H9 (cell line): ENCODE data around the gene FOXC2. TPM values are rescaled to one million over a fixed set of nuclear protein-coding genes. Genes with fewer than 3 reads are reported as not detected.

Source experiments
- DNase-seq: peaks from one replicate; pipeline ENCODE4 v3.0.0-alpha.2; 2017
- H2AFZ ChIP-seq: one replicate; pipeline ENCODE4 v1.6.1; 2013; ENCODE audit warnings: mild to moderate bottlenecking, low read length, control low read depth, moderate library complexity
- H2AK5ac ChIP-seq: 2 replicates; pipeline ENCODE4 v1.6.1; 2013; ENCODE audit warnings: low read length, control low read depth, mixed read lengths; ENCODE audit not compliant: insufficient read length
- H2BK120ac ChIP-seq: one replicate; pipeline ENCODE4 v1.6.1; 2013; ENCODE audit warnings: low read depth, mild to moderate bottlenecking, low read length, control low read depth, inconsistent platforms; ENCODE audit not compliant: poor library complexity, severe bottlenecking
- H2BK12ac ChIP-seq: 2 replicates; pipeline ENCODE4 v1.6.1; 2013; ENCODE audit warnings: low read length, control low read depth, mixed read lengths, low read depth; ENCODE audit not compliant: insufficient read length
- H2BK15ac ChIP-seq: 2 replicates; pipeline ENCODE4 v1.6.1; 2013; ENCODE audit warnings: low read depth, low read length, control low read depth
- H2BK20ac ChIP-seq: one replicate; pipeline ENCODE4 v1.6.1; 2013; ENCODE audit warnings: low read depth, mild to moderate bottlenecking, low read length, control low read depth, inconsistent platforms; ENCODE audit not compliant: poor library complexity, severe bottlenecking
- H2BK5ac ChIP-seq: 2 replicates; pipeline ENCODE4 v1.6.1; 2013; ENCODE audit warnings: low read length, control low read depth, mixed read lengths; ENCODE audit not compliant: insufficient read length
- H3K14ac ChIP-seq: 2 replicates; pipeline ENCODE4 v1.6.1; 2013; ENCODE audit warnings: low read length, control low read depth; ENCODE audit not compliant: insufficient read depth
- H3K18ac ChIP-seq: 2 replicates; pipeline ENCODE4 v1.6.1; 2013; ENCODE audit warnings: low read depth, mild to moderate bottlenecking, mixed read lengths, low read length, control low read depth; ENCODE audit not compliant: insufficient read length
- H3K23ac ChIP-seq: 2 replicates; pipeline ENCODE4 v1.6.1; 2013; ENCODE audit warnings: low read length, control low read depth, mixed read lengths, low read depth; ENCODE audit not compliant: insufficient read length
- H3K23me2 ChIP-seq: 2 replicates; pipeline ENCODE4 v1.6.1; 2013; ENCODE audit warnings: low read depth, mild to moderate bottlenecking, mixed read lengths, low read length, control low read depth; ENCODE audit not compliant: insufficient read length, poor library complexity, severe bottlenecking
- H3K27ac ChIP-seq: 2 replicates; pipeline ENCODE4 v1.5.1; 2013; ENCODE audit warnings: low read length, control low read depth, mixed read lengths, low read depth; ENCODE audit not compliant: insufficient read length
- H3K27me3 ChIP-seq: 2 replicates; pipeline ENCODE4 v1.6.1; 2013; ENCODE audit warnings: low read length, control low read depth, inconsistent platforms; ENCODE audit not compliant: insufficient read depth
- H3K4ac ChIP-seq: 2 replicates; pipeline ENCODE4 v1.6.1; 2013; ENCODE audit warnings: low read depth, mild to moderate bottlenecking, control low read depth, inconsistent platforms, low read length, moderate library complexity
- H3K4me1 ChIP-seq: 2 replicates; pipeline ENCODE4 v1.6.1; 2013; ENCODE audit warnings: low read length, control low read depth, inconsistent platforms; ENCODE audit not compliant: insufficient read depth
- H3K4me2 ChIP-seq: 2 replicates; pipeline ENCODE4 v1.6.1; 2013; ENCODE audit warnings: low read length, control low read depth, mixed read lengths; ENCODE audit not compliant: insufficient read length, insufficient read depth
- H3K56ac ChIP-seq: 2 replicates; pipeline ENCODE4 v1.6.1; 2013; ENCODE audit warnings: low read depth, mild to moderate bottlenecking, mixed read lengths, low read length, control low read depth; ENCODE audit not compliant: insufficient read length
- H3K79me1 ChIP-seq: 2 replicates; pipeline ENCODE4 v1.6.1; 2013; ENCODE audit warnings: low read depth, mild to moderate bottlenecking, moderate library complexity, low read length, control low read depth, inconsistent platforms; ENCODE audit not compliant: insufficient read depth, poor library complexity, severe bottlenecking
- H3K79me2 ChIP-seq: 2 replicates; pipeline ENCODE4 v1.6.1; 2013; ENCODE audit warnings: low read length, control low read depth, inconsistent platforms; ENCODE audit not compliant: insufficient read depth
- H3K9ac ChIP-seq: 2 replicates; pipeline ENCODE4 v1.6.1; 2013; ENCODE audit warnings: low read length, control low read depth, mixed read lengths; ENCODE audit not compliant: insufficient read length; ENCODE audit errors: extremely low read depth
- H3K9me3 ChIP-seq: one replicate; pipeline ENCODE4 v1.6.1; 2013; ENCODE audit warnings: low read depth, low read length, inconsistent platforms; ENCODE audit not compliant: control insufficient read depth
- H3T11ph ChIP-seq: one replicate; pipeline ENCODE4 v1.6.1; 2013; ENCODE audit warnings: mild to moderate bottlenecking, low read length, control low read depth, inconsistent platforms
- H4K20me1 ChIP-seq: one replicate; pipeline ENCODE4 v1.6.1; 2013; ENCODE audit not compliant: control insufficient read depth, insufficient read length, insufficient read depth
- H4K5ac ChIP-seq: 2 replicates; pipeline ENCODE4 v1.6.1; 2013; ENCODE audit warnings: low read depth, mild to moderate bottlenecking, mixed read lengths, low read length, control low read depth; ENCODE audit not compliant: insufficient read length
- H4K8ac ChIP-seq: replicated peaks from 2 replicates; pipeline ENCODE4 v1.6.1; 2013; ENCODE audit warnings: low read length, control low read depth, mixed read lengths, low read depth; ENCODE audit not compliant: insufficient read length
- H4K91ac ChIP-seq: 2 replicates; pipeline ENCODE4 v1.6.1; 2013; ENCODE audit warnings: low read depth, mild to moderate bottlenecking, moderate library complexity, mixed read lengths, low read length, control low read depth; ENCODE audit not compliant: insufficient read length
- H3K27ac Mint-ChIP-seq, 3 experiments: 2 replicates in 2 of 3; 3 replicates in 1 of 3; pipeline ENCODE4 v1.8.0; 2020 to 2021; ENCODE audit warnings: mixed read lengths in 3 of 3, mild to moderate bottlenecking in 1 of 3, moderate library complexity in 1 of 3
- H3K27me3 Mint-ChIP-seq: 2 replicates; pipeline ENCODE4 v1.8.0; 2021; ENCODE audit warnings: low read depth, mild to moderate bottlenecking, moderate library complexity, mixed read lengths
- H3K36me3 Mint-ChIP-seq, 3 experiments: 2 replicates in 2 of 3; 3 replicates in 1 of 3; pipeline ENCODE4 v1.8.0; 2020 to 2021; ENCODE audit warnings: low read depth in 3 of 3, mixed read lengths in 3 of 3; ENCODE audit not compliant: insufficient read depth in 1 of 3
- H3K4me1 Mint-ChIP-seq, 2 experiments: 2 replicates each; pipeline ENCODE4 v1.8.0; 2020; ENCODE audit warnings: mixed read lengths in 2 of 2
- H3K4me3 Mint-ChIP-seq, 2 experiments: 2 replicates in 1 of 2; 3 replicates in 1 of 2; pipeline ENCODE4 v1.8.0; 2020 to 2021; ENCODE audit warnings: mild to moderate bottlenecking in 2 of 2, mixed read lengths in 2 of 2, moderate library complexity in 1 of 2
- H3K9me3 Mint-ChIP-seq, 2 experiments: 2 replicates in 1 of 2; 3 replicates in 1 of 2; pipeline ENCODE4 v1.8.0; 2020; ENCODE audit warnings: mild to moderate bottlenecking in 2 of 2, mixed read lengths in 2 of 2, moderate library complexity in 1 of 2
- WGBS: extraction: QIAGEN DNeasy Blood & Tissue Kit; methylation state at CpG from one replicate; pipeline ENCODE4 v1.1.7; 2013; ENCODE audit warnings: missing lambda C conversion rate, low lambda C conversion rate, mixed read lengths; ENCODE audit not compliant: insufficient read length; ENCODE audit errors: extremely low coverage; 5-methylcytosine and 5-hydroxymethylcytosine counted together
- total RNA-seq: library from RNA; stranded (reverse); gene quantifications from 2 replicates; pipeline ENCODE4 v1.2.1, GENCODE V29; 2021
- TF ChIP-seq, protein P1 (sequence below): fragments of 200-600 bp; sonication (generic); conservative IDR thresholded peaks from 3 replicates; pipeline ENCODE4 v1.8.0; 2021; ENCODE audit warnings: antibody characterized with exemption, mild to moderate bottlenecking

FOXC2 gene
- total RNA-seq, 1 experiment from 2014 or later: not detected

DNA sequence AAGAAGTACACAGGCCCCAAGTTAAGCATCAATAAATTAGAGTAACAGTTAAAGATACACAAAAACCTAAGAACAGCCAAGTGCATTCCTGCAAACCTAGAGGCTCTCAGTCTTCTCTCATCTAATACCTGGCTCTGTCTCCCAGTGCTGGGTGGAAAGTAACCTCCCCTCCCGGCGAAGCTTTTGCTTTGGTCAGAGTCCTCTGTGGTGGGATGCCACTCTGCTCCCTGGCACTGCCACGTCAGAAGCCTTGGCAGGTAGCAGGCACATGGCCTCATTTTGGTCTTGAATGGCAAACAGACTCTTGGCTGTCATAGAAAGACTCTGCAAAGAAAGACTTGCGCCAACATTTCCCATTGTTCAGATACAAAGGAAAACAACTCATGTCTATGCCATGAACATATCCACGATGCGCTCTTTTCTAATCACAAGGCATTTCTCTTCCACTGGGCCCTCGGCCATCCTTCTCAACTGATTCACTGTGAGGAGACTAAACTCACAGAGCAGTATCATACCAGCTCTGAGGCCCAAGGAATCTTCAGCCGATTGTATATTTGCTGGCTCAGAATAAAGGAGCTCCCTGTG is 32.8 kb upstream of the FOXC2 start:
- no peak for DNase-seq
- Histone ChIP-seq H4K20me1 (no peaks in the 10 kb centered on the region), H2BK20ac (no peak overlapping the region), H3K4ac (no peak overlapping the region), H3K4me1 (no peaks in the 10 kb centered on the region), H4K8ac (no peak overlapping the region), H3K18ac (no peak overlapping the region), H3K23ac (no peak overlapping the region), H3K79me1 (no peaks in the 10 kb centered on the region), H3K79me2 (no peaks in the 10 kb centered on the region), H3K27ac (no peak overlapping the region), H2BK5ac (no peak overlapping the region), H3K27me3 (no peaks in the 10 kb centered on the region), H2BK12ac (no peak overlapping the region), H3K14ac (no peak overlapping the region), H4K5ac (no peak overlapping the region), H3K9ac (no peak overlapping the region), H3K23me2 (no peaks in the 10 kb centered on the region), H2BK15ac (no peak overlapping the region), H3K9me3 (no peaks in the 10 kb centered on the region), H2BK120ac (no peak overlapping the region), H2AK5ac (no peak overlapping the region), H3K4me2 (no peak overlapping the region), H4K91ac (no peak overlapping the region), H3T11ph (no peak overlapping the region), H2AFZ (no peak overlapping the region), H3K56ac (no peak overlapping the region)
- 0 out of 4 replicates have a peak, but pooled peaks cover 0 to 3% of the 10 kb centered on the region in 2 experiments for H3K4me1 Mint-ChIP-seq
- no peak overlapping the region for H3K4me3 Mint-ChIP-seq
- TF ChIP-seq, protein P1, sequence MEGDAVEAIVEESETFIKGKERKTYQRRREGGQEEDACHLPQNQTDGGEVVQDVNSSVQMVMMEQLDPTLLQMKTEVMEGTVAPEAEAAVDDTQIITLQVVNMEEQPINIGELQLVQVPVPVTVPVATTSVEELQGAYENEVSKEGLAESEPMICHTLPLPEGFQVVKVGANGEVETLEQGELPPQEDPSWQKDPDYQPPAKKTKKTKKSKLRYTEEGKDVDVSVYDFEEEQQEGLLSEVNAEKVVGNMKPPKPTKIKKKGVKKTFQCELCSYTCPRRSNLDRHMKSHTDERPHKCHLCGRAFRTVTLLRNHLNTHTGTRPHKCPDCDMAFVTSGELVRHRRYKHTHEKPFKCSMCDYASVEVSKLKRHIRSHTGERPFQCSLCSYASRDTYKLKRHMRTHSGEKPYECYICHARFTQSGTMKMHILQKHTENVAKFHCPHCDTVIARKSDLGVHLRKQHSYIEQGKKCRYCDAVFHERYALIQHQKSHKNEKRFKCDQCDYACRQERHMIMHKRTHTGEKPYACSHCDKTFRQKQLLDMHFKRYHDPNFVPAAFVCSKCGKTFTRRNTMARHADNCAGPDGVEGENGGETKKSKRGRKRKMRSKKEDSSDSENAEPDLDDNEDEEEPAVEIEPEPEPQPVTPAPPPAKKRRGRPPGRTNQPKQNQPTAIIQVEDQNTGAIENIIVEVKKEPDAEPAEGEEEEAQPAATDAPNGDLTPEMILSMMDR: no peak
- no peak overlapping the region for H3K27ac Mint-ChIP-seq
- H3K36me3 Mint-ChIP-seq: no peaks in the 10 kb centered on the region
- H3K9me3 Mint-ChIP-seq: no peaks in the 10 kb centered on the region
- WGBS: no CpG with 5 or more reads among the region's 8 CpGs
- peaks cover 3% of the 10 kb centered on the region; the same call in 1 of the 2 replicates for H3K27me3 Mint-ChIP-seq
